Neural progenitor cell (in vitro differentiated cells): ENCODE measurements around the gene LIN9.

Source experiments
- CTCF ChIP-seq: fragments of 200-600 bp; sonication (generic); IDR thresholded peaks from 2 replicates; pipeline ENCODE4 v1.5.1; 2017; ENCODE audit warnings: antibody characterized with exemption, mild to moderate bottlenecking
- EZH2 ChIP-seq: fragments of 200-600 bp; sonication (generic); IDR thresholded peaks from 2 replicates; pipeline ENCODE4 v1.6.1; 2017; ENCODE audit warnings: antibody characterized with exemption, mild to moderate bottlenecking, moderate library complexity
- EZH2phosphoT487 ChIP-seq: fragments of 200-600 bp; sonication (generic); IDR thresholded peaks from 2 replicates; pipeline ENCODE4 v1.6.1; 2017; ENCODE audit warnings: antibody characterized with exemption

DNA sequence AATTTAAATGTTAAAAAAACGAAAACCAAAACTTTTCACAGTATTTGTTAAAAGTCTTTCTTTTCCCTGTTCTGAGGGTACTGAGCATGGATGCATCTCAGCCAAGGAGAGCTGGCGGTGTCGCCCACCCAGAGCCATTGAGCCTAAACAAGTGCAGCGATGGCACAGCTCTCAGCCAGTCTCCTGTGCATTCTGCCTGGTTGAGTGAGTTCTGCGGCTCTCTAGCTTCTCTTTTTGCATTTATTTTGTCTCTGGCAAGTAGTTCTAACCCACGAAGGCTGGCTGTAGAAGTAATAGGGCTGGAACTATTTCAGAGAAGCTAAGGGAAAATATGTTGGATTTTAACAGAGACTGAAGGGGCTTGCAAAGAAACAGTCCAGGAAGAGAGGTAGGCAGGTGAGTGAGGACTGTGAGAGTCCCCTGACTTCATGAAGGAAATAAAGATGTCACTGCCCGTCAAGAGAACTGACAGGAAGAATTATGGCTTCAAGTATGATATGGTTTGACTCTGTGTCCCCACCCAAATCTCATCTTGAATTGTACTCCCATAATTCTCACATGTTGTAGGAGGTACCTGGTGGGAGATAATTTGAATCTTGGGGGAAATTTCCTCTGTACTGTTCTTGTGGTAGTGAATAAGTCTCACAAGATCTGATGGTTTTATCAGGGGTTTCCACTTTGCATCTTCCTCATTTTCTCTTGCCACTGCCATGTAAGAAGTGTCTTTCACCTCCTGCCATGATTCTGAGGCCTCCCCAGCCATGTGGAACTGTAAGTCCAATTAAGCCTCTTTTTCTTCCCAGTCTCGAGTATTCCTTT lies 35.7 kb upstream of the LIN9 start:
- TF ChIP-seq CTCF, result no peak
- no peak for TF ChIP-seq EZH2
- TF ChIP-seq EZH2phosphoT487, result no peak
